GM18519 (cell line): ENCODE results near the gene RHOF.
A peak's percentile ranks its signal among the peaks of the same experiment; 100 is the strongest.

Experiments used
- ATAC-seq: cut with Tn5 transposase; IDR thresholded peaks from one replicate; pipeline ENCODE4 v1.9.1; 2021; ENCODE audit warnings: mild to moderate bottlenecking, moderate library complexity; ENCODE audit not compliant: unreplicated experiment, low FRiP score

The RHOF gene

DNA sequence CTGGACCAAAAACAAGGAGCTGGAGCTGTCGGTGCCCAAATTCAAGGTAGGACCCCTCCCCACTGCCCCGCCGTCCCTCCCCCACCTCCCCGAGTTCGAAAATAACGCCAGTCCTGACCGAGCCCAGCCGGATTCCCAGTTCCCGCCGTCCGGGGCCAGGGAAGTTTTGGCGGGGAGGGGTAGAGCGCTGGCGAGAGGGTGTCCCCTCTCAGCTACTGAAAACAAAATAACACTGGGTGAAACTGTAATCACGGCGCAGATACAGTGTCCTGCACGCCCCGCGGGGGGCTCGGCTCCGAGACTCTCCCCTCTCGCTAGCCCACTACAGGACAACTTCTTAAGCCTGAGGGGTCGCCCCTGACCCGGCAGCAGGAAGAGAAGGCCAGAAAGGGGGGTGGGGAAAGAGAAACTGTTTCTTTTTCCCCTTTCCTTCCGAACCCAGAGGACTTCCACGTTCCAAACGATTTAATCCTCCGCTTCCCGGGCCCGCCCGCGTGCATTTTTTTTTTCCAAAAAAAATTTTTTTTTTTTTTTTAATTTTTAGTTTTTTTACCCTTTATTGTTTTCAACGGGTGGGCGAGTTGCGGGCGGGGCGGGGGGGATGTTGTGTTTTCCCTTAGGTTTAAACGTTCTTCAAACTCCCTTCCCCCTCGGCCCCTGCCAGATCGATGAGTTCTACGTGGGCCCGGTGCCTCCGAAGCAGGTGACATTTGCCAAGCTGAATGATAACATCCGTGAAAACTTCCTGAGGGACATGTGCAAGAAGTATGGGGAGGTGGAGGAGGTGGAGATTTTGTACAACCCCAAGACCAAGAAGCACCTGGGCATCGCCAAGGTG lies 11.9 kb upstream of the RHOF start:
- no peak for ATAC-seq

DNA sequence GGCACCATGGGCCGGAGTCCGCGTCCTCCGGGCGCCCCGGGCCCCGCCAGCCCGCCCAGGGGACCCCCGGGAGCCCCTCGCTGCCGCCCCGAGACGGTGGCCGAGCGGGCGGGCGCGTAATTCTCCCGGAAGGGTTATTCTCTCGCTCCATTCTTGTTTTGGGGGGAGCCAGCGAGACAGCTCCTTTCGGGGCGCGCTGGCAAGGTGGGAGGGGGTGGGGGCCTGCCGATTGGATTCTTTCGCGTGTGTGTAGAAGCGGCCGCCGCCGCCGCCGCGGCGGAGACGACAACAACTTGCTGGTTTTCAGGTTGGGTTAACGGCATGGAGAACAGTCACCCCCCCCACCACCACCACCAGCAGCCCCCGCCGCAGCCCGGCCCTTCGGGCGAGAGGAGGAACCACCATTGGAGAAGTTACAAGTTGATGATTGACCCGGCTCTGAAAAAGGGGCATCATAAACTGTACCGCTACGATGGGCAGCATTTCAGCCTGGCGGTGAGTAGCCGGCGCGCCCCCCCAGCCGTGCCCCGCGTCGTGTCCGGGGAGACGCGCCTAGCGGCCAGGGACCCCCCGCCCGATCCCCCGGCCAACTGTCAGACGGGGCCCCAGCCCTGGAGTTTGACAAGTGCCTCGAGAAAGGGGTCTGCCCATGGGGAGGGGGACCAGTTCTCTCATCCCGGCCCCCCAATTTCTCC lies 11.1 kb upstream of the RHOF start:
- no peak for ATAC-seq

DNA sequence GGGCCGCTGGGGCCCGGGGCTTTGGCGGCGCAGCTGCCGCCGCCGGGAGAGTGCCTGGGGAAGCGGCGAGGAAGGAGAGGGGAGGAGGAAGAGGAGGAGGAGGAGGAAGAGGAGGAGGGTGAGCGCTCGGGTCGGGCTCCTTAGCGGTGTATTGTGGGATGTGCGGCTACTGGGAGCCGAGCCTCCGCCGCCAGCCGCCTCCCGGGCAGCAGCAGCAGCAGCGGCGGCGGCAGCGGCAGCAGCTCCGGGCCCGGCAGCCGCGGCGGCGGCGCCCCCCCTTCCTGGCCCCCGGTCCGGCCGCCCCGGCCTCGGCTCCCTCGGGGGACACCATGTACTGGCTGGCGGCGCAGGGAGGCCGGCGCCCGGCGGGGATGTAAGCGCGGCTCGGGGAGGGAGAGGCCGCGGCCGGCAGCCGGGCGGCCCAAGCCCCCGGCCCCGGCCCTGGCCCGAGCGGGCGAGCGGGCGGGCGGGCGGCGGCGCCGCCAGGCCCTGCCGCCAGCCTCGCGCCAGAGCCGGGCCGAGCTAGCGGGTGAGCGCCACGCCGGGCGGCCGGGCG lies 10.5 kb upstream of the RHOF start, which contains the start of gene SETD1B:
TSS of gene SETD1B (plus strand) at position 149 of the 556 bp plus-strand sequence. CDS start 729 bp downstream, outside the sequence.
- no peak for ATAC-seq

DNA sequence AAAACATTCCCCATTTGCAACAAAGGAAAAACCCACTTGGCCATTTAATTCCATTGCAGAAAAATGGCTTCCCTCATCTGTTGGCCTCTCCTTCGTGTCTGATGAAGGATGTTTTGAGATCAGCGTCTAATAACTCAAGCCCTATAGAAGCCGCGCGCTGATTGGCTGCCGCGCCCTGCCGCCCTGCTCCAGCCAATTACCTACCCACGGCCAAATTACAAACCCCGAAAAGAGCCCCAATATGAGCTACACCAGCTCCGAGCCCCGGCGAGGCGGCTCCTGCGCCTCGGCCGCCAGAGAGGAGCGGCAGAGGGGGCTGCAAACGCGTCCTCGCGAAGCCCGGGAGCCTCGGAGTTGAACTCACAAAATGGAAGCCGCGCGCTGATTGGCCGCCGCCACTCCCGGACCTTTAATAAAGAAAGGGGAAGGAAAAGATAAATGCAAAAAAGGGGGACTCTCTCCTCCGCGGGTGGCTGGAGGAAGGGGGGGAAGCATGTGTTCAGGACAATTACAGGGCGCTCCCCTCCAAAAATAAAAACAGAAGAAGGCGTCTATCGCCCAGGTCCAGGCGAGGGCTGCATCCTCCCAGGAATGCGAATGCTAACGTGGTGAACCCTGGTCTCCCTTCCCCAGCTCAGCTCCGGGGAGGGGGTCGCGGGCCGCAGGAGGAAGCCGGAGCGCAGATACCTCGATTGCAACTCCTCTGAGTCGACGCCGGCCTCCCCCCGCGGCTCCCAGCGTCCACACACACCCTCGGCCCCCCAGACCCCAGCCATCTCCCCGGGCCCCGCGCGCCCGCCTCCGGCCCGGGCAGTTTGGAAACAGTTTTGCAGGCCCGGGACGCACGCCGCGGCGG lies 9.6 kb upstream of the RHOF start:
- peak; percentile 29 for ATAC-seq

DNA sequence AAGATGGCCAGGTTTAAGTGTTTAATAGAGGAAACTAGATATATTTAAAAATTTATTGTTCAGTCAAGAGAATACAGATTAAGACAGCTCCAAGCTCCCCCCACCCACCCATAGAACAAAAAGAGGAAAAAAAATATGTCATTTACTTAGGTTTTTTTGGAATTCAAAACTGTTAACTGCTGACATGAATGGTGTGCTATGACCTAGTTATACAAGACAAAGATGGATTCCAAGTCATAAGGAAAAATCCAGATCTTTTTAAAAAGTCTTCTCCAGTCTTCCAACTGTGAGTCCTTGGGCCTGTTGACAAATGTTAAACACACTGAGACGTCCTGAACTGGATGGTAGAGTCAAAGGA lies 9.0 kb upstream of the RHOF start:
- ATAC-seq: no peak

DNA sequence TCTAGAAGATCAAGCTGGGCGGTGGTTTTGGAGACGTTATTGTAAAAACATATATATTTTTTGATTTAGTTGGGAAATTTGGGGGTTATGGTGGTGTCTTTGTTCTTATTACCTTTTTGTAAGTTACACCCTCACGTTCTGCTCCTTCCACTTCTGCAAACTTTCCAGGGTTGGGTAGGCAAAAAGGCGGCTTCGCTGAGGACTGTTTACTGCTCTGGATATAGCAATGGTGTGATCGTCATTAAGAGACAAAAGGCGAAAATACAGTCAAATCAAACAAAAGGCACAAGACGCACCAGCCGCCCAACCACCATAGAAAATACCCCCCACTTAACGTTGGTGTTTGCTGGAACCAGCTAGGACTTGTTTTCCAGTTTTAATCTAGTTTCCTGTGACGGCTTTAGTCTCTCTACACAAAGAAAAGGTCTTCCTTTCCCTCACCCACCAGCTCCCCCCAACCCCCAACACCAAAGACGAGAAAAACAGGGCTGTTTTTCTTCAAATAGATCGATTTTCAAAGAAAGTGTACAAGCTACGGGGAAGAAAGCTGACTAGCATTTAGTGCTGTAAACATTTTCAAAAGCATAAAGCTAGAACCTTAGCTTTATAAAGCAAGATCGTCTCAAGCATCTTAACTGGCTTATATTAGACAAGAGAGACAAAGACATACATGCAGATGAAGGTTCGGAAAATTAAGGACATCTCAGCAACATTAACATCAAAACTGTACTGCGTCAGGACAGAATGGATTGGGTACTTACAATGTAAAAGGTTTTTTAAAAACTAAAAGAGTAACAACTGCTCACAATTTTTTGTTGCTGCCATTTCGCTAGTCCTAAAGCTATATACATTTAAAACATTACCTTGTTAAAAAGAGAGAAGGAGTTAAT lies 8.4 kb upstream of the RHOF start:
- ATAC-seq: no peak

DNA sequence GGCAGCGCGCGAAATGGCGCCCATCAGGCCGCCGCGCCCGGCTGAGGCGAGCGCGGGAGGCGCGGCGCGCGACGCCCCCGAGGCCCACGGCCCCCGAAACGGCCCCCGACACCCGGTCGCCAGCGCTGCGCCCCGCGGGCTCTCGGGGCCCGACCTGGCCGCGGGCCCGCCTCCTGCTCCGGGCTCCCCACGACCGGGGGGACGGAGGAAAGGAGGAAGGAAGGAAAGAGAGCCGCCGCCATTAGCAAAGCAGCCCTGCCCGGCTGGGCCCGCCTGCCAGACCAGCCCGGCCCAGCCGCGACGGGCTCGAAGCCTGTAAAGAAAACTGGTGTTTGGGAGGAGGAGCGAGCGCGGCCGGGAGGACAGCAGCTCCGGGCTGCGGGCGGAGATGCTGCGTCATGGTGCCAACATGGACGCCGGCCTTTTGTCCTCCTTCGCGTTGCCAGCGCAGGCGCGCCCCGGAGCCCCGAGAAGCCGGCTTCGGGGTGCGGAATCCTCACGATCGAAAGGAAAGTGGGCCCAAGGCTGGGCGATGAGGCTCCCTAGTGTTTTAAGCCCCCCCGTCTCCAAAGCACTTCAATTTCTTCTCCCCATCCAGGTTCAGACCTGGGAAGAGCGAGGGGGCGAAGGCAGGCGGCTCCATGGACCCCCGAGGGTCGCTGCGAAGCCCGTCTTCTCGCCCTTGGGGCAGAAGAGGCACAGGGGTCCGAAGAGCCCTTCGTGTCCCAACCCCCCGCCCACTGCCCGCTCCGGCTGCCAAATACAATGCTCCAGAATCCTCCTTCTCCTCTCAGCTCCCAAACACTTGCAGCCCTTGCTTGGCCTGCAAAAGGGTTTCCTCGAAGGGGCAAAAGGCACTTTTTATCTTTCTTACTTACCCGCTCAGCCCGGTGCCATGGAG lies 7.5 kb upstream of the RHOF start:
- ATAC-seq: no peak

DNA sequence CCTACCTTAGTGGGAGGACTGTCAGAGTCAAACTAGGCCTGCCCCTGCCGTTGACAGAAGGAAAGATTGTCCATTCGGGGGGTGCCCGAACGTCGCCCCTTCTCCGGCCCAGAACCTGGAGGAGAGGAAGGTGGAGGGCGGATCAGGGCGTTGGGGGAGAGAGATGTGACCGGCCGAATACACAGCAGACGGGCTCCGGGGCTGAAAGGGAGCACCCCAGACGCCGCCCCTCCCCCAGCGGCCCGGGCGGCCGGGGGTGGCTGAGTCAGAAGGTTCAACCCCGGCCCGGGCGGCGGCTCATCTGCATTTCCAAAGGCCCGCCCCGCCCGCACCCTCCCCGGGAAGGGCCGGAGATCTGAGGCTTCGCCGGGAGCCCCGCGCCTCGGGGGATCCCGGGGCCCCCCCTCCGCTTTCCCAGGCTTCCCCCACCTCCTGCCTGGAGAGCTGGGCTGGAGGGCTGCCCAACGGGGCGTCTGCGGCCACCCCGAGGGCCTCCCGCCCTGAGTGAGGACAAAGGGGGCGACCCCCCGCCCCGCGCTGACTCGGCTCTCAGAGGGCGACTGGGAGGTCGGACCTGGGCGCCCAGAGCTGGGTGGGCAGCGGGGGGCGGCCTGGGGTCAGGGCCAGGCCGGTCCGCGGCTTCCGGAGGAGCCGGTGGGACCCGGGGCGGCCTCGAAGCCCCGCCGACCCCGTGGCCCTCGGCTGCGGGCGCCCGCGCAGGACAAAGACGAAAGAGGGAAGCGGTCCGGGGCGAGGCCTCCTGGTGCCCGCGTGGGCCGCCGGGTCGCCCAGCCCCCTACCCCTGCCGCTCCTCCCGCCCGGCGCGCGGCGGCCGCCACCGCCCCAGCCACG lies 6.6 kb upstream of the RHOF start:
- ATAC-seq: no peak

DNA sequence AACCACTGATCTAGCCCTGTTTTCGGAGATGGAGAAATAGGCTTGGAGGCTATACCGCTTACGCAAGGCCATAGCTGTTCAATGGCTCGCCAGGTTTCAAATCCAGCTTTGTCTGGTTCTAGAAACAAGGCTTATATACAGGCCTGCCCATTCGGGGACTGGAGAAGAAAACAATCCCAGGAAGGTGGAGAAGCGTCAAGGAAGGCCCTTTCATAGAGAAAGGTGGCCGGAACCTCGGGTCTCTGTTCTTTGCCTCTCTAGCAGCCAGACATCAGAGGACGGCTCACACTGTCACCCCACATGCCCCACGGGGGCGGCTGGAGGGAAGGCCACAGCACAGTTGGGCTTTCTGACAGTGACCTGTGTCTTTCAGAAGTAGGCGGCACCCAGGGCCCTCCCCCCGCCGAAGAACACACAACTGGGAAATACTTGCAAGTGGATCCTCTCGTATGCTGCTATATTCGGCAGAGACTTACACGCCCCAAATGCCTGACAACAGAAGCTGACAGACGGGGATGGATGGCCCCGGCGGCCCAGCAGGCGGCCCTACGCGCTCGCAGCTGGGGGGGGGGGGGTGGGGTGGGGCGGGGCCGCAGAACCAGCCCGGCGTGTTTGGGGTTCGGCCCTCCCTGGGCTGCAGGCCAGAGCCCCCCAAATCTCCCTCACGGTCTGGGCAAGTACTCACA lies 5.8 kb upstream of the RHOF start:
- no peak for ATAC-seq

DNA sequence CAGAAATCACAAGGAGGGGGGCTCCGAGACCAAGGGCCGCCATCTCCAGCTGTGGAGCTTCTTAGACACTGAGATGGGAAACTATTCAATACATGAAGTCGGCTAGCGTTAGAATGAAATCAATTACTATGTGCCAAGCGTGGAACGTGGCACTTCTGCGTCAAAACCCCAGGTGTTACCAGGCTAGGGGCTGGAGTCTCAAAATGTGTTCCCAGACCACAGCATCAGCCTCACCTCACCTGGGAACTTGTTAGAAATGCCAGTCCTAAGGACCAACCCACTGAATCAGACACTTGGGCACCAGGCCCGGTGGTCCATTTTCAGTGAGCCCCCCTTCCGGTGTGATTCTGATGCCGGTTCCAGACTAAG lies 5.3 kb upstream of the RHOF start:
- ATAC-seq: no peak

DNA sequence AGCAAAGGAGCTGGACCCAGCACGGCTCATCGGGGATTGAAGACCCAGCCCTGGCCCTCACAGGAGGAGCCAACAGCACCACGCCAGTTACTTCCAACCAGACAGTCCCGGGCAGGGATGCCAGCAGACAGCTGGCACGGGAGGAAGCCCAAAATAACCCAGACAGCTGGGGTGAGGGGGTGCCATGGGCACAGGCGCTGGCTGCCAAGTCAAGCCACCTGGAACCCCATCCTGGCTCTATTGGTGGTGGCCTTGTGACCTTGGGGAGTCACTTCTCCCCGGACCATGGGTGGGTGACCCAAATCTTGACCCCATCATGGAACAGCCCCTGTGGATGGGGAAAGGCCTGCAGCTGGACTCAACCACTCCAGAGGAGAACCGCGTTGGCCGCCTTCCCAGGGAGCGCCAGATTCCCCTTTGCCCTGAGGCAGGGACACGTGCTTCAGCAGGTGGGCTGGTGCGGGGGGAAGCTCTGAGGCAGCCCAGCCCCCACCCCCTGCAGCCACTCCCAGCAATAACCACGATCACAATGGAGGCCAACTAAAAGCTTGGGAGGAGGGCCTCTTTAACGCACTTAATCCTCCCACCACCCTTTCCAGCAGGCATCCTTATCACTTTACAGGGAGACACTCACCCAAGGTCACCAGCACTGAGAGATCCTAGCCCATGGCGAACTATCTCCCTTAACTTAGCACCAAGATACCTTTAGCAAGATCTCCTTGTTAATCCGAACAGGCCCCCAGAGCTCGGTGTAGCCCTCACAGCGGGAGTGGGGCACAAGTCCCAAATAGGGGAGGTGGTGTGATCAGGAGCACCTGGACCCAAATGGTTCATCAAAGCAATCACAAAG lies 4.7 kb upstream of the RHOF start:
- ATAC-seq: no peak

DNA sequence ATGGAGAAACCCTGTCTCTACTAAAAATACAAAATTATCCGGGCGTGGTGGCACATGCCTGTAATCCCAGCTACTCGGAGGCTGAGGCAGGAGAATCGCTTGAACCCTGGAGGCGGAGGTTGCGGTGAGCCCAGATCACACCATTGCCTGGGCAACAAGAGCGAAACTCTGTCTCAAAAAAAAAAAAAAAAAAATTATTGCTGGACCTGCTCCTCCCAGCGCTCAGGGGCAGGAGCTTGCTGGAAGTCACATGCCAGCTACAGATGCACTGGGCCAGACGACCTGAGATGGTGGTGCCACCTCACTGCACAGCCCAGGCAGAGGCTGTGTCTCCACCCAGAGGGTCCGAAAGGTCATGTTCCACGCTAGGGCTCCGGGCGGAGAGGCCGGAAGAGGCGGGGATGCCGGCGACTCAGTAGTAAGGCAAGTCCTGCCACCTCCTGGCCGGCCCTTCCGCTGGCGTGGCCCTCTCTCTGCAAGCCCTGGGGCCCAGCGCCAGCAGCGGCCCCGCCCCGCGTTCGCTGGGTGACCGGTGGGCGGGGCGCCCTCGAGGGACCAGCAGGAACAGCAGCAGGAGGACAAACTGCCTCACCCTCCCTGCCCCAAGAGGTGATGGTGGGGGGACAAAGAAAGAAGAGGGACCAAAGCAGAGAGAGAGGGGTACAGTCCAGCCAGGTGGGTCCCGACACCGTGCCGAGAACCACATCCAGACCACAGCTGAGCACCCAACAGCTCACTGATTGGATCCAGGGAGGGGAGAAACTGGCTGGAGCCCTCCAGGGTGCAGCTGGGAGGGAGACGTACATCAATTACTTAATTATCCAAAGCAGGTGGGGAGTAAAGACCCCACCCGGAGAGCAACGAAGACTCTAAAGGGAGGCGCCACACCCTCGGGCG lies 3.6 kb upstream of the RHOF start:
- ATAC-seq: no peak

DNA sequence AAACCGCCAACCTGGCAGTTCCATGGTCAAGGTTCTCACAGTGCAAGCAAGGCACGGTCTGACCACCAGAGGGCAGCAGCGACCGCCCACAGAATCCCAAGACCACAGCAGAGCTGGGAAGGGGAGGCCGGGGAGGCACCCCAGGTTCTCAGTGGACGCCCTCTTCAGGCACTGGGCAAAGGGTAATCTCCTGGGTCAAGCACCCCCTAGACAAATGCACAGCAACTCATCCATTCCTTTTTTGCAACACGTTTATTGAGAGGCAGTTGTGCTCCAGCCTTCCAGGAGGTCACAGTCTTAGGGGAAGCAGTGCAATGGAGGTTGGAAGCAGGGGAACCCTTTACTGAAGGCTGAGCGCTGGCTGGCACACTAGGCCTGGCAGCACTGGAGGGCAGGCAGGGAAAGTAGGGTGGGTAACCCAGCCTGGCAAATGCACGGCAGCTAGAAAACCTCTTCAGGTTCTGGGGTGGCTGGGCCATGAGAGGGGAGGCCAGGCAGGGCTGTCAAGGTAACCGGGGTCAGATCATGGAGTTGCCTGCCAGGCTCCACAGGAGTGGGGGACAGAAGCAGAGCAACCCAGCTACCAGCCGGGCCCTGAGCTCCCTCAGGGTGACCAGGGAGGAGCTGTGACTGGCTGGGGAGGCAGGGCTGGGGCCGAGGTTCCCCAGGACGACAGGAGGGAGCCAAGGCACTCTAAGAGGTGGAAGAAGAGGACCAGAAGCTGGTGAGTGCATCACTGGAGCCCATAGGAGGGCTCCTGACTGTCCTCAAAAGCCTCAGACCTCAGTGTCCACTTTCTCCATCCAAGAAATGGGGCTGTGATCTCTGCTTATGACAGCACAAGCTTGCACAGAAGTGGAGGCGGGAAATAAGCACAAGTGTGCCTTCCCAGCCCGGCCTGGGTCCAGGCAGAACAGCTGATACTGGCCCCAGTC lies 1.8 kb upstream of the RHOF start:
- no peak for ATAC-seq

DNA sequence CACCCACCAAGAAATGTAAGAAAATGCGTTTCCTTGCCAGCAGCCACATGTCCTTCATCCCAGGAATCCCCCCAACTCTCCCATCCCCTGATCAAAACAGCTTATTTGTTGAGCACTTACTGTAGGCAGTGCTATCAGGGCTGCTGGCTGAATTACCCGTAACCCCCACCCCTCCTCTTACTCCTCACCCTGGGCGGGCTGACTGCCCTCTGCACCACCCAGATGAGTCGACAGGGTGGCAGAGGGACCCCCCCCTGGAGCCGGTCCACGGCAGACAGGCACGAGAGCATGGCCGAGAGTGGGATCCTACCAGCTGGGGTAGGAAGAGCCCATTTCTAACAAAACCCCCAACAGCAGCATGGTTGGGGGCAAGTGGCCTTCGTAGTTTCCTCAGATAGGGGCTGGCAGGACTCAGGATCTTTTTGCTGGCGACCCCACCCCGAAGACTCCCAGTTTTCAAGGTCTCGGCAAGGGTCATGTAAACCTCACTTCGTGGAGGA lies 1.1 kb upstream of the RHOF start:
- no peak for ATAC-seq
